ENCODE results near the gene CFAP46. TPM values are rescaled to one million over a fixed set of nuclear protein-coding genes. Genes with fewer than 3 reads are reported as not detected.
A peak's percentile ranks its signal among the peaks of the same experiment; 100 is the strongest.

CFAP46 gene
- total RNA-seq, 1 experiment from 2014 or later, result not detected

GRCh38 chr10:132849546-132850031 lies 92.8 kb downstream of the CFAP46 start:
- intact Hi-C loops (cut with micrococcal nuclease; ENCODE audit: unreplicated experiment), result no loop called here
- H3K27ac Mint-ChIP-seq (ENCODE audit: unreplicated experiment), result no peak overlapping the region
- DNase-seq, result no peak
- TF ChIP-seq CTCF (IDR thresholded peaks at IDR 0.05; ENCODE audit: unreplicated experiment), result no peak
- CTCF ChIA-PET, result no interaction called here
- H3K27me3 Mint-ChIP-seq (ENCODE audit: unreplicated experiment), result peaks cover 38% of the 10 kb centered on the region
- BruUV-seq (replicated peaks), result no TSS peak
- no peak overlapping the region for H3K4me3 Mint-ChIP-seq (ENCODE audit: low read depth, unreplicated experiment)
- peaks cover 7% of the 10 kb centered on the region for H3K4me1 Mint-ChIP-seq (ENCODE audit: low read depth, unreplicated experiment)
- peaks cover 3% of the 10 kb centered on the region for H3K9me3 Mint-ChIP-seq (ENCODE audit: low read depth, unreplicated experiment)
- no peaks in the 10 kb centered on the region for H3K36me3 Mint-ChIP-seq (ENCODE audit: insufficient read depth, unreplicated experiment)

GRCh38 chr10:132848951-132849545 lies 93.3 kb downstream of the CFAP46 start:
- Mint-ChIP-seq H3K36me3 (ENCODE audit: insufficient read depth, unreplicated experiment) (no peaks in the 10 kb centered on the region), H3K27me3 (ENCODE audit: unreplicated experiment) (peaks cover 33% of the 10 kb centered on the region), H3K27ac (ENCODE audit: unreplicated experiment) (no peak overlapping the region), H3K4me3 (ENCODE audit: low read depth, unreplicated experiment) (no peak overlapping the region), H3K9me3 (ENCODE audit: low read depth, unreplicated experiment) (peaks cover 3% of the 10 kb centered on the region), H3K4me1 (ENCODE audit: low read depth, unreplicated experiment) (peaks cover 7% of the 10 kb centered on the region)
- TF ChIP-seq CTCF (IDR thresholded peaks at IDR 0.05; ENCODE audit: unreplicated experiment), result no peak
- no TSS peak for BruUV-seq (replicated peaks)
- intact Hi-C loops (cut with micrococcal nuclease; ENCODE audit: unreplicated experiment), result no loop called here
- CTCF ChIA-PET, result no interaction called here
- DNase-seq, result no peak

GRCh38 chr10:132848291-132848701 lies 94.1 kb downstream of the CFAP46 start:
- peaks cover 3% of the 10 kb centered on the region for H3K9me3 Mint-ChIP-seq (ENCODE audit: low read depth, unreplicated experiment)
- H3K4me1 Mint-ChIP-seq (ENCODE audit: low read depth, unreplicated experiment), result peaks cover 7% of the 10 kb centered on the region
- no TSS peak for BruUV-seq (replicated peaks)
- intact Hi-C loops (cut with micrococcal nuclease; ENCODE audit: unreplicated experiment), result no loop called here
- CTCF ChIA-PET, result no interaction called here
- H3K4me3 Mint-ChIP-seq (ENCODE audit: low read depth, unreplicated experiment), result peak overlapping the region; percentile 52
- no peak overlapping the region for H3K27ac Mint-ChIP-seq (ENCODE audit: unreplicated experiment)
- DNase-seq, result no peak
- peaks cover 25% of the 10 kb centered on the region for H3K27me3 Mint-ChIP-seq (ENCODE audit: unreplicated experiment)
- no peak for TF ChIP-seq CTCF (IDR thresholded peaks at IDR 0.05; ENCODE audit: unreplicated experiment)
- H3K36me3 Mint-ChIP-seq (ENCODE audit: insufficient read depth, unreplicated experiment), result no peaks in the 10 kb centered on the region

GRCh38 chr10:132847856-132848255 lies 94.5 kb downstream of the CFAP46 start:
- Mint-ChIP-seq H3K27ac (ENCODE audit: unreplicated experiment) (no peak overlapping the region), H3K36me3 (ENCODE audit: insufficient read depth, unreplicated experiment) (no peaks in the 10 kb centered on the region), H3K4me3 (ENCODE audit: low read depth, unreplicated experiment) (peak overlapping the region; percentile 52), H3K27me3 (ENCODE audit: unreplicated experiment) (peaks cover 21% of the 10 kb centered on the region), H3K4me1 (ENCODE audit: low read depth, unreplicated experiment) (peaks cover 7% of the 10 kb centered on the region), H3K9me3 (ENCODE audit: low read depth, unreplicated experiment) (peaks cover 3% of the 10 kb centered on the region)
- no peak for DNase-seq
- TF ChIP-seq CTCF (IDR thresholded peaks at IDR 0.05; ENCODE audit: unreplicated experiment), result no peak
- intact Hi-C loops (cut with micrococcal nuclease; ENCODE audit: unreplicated experiment), result no loop called here
- CTCF ChIA-PET, result no interaction called here
- no TSS peak for BruUV-seq (replicated peaks)

Data from Calu3 (cell line).